ENCODE results near the gene AFF3.

DNA sequence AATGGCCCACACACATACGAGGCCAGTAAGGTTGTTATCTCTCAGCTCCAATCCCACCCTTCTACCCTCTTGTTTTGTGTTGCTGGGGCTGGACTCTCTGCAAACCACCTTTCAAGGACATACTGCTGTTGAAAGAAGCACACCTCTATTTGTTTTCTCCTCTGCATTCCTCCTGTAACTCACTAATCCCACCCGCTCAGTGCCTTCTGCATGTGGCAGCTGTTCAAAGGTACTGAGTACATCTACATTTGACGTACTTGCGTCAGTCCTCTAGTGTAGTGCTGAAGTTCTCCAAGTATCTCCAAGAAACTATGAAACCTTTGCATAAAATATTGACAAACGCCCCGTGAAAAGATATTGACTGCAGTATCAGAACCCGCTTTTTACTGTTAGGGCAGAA, 310.6 kb downstream of the AFF3 start:
- TF ChIP-seq EP300 (IDR thresholded peaks at IDR 0.05; ENCODE audit: borderline replicate concordance) = no peak
- no peak for TF ChIP-seq TAF1 (IDR thresholded peaks at IDR 0.05; ENCODE audit: low read depth)
- no peak for TF ChIP-seq REST (IDR thresholded peaks at IDR 0.05; ENCODE audit: low read depth)
- TF ChIP-seq MAX (IDR thresholded peaks at IDR 0.05) = no peak
- no peak for TF ChIP-seq YY1 (IDR thresholded peaks at IDR 0.05; ENCODE audit: low read depth)
- TF ChIP-seq TCF12 (IDR thresholded peaks at IDR 0.05; ENCODE audit: low read depth) = no peak
- TF ChIP-seq EGR1 (IDR thresholded peaks at IDR 0.05) = no peak
- no peak for TF ChIP-seq NFIC (IDR thresholded peaks at IDR 0.05)
- no peak for TF ChIP-seq RAD21 (IDR thresholded peaks at IDR 0.05; ENCODE audit: low read depth)
- TF ChIP-seq ZBTB7A (IDR thresholded peaks at IDR 0.05; ENCODE audit: low read depth) = no peak
- TF ChIP-seq, protein P1, sequence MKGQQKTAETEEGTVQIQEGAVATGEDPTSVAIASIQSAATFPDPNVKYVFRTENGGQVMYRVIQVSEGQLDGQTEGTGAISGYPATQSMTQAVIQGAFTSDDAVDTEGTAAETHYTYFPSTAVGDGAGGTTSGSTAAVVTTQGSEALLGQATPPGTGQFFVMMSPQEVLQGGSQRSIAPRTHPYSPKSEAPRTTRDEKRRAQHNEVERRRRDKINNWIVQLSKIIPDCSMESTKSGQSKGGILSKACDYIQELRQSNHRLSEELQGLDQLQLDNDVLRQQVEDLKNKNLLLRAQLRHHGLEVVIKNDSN (IDR thresholded peaks at IDR 0.05) = no peak

All from Ishikawa (cell line).